Keratinocyte (primary cell): ENCODE measurements around the gene PCCA. TPM values are rescaled to one million over a fixed set of nuclear protein-coding genes. Genes with fewer than 3 reads are reported as not detected.

ENCODE experiments used
- DNase-seq: peaks from one replicate; pipeline ENCODE4 v3.0.0-alpha.2; 2011; ENCODE audit warnings: low read depth, missing footprints, low spot score
- FAIRE-seq: peaks from 2 replicates; lab custom pipeline; 2011; peaks lifted over from hg19 to GRCh38; lab: Jason Lieb, UNC
- H2AFZ ChIP-seq: 2 replicates; pipeline ENCODE4 v1.6.0; 2012; ENCODE audit warnings: low read length, control low read depth, inconsistent platforms; ENCODE audit not compliant: control insufficient read depth
- H3K27ac ChIP-seq: 2 replicates; pipeline ENCODE4 v1.5.1; 2011; ENCODE audit warnings: low read length; ENCODE audit not compliant: control insufficient read depth, insufficient read depth
- H3K27me3 ChIP-seq: 3 replicates; pipeline ENCODE4 v1.6.0; 2011; ENCODE audit warnings: low read length; ENCODE audit not compliant: control insufficient read depth, insufficient read depth; ENCODE audit errors: extremely low read depth
- H3K36me3 ChIP-seq, 2 experiments: 2 replicates in 1 of 2; 3 replicates in 1 of 2; pipeline ENCODE4 v1.5.1; 2011; ENCODE audit warnings: low read length in 2 of 2, mild to moderate bottlenecking in 1 of 2; ENCODE audit not compliant: control insufficient read depth in 2 of 2, insufficient read depth in 2 of 2; ENCODE audit errors: extremely low read depth in 1 of 2
- H3K4me1 ChIP-seq: 3 replicates; pipeline ENCODE4 v1.5.1; 2011; ENCODE audit warnings: low read length; ENCODE audit not compliant: control insufficient read depth, insufficient read depth; ENCODE audit errors: extremely low read depth
- H3K4me2 ChIP-seq: 3 replicates; pipeline ENCODE4 v1.6.0; 2011; ENCODE audit warnings: low read depth, low read length; ENCODE audit not compliant: control insufficient read depth, insufficient read depth; ENCODE audit errors: extremely low read depth
- H3K4me3 ChIP-seq, 3 experiments: fragments of 200-600 bp in 1 of 3; sonication (generic) in 1 of 3; 2 replicates in 2 of 3; 3 replicates in 1 of 3; pipeline ENCODE4 v1.5.1; 2011 to 2016; ENCODE audit warnings: low read length in 3 of 3, mild to moderate bottlenecking in 3 of 3, control low read depth in 2 of 3, inconsistent platforms in 1 of 3, low read depth in 1 of 3, mixed read lengths in 1 of 3, mixed run types in 1 of 3, moderate library complexity in 1 of 3; ENCODE audit not compliant: control insufficient read depth in 2 of 3, insufficient read depth in 2 of 3; ENCODE audit errors: extremely low read depth in 1 of 3
- H3K79me2 ChIP-seq: 2 replicates; pipeline ENCODE4 v1.6.0; 2012; ENCODE audit warnings: low read length; ENCODE audit not compliant: control insufficient read depth, insufficient read depth
- H3K9ac ChIP-seq: 3 replicates; pipeline ENCODE4 v1.6.0; 2011; ENCODE audit warnings: low read length; ENCODE audit not compliant: control insufficient read depth, insufficient read depth; ENCODE audit errors: extremely low read depth
- H3K9me1 ChIP-seq: 3 replicates; pipeline ENCODE4 v1.6.0; 2011; ENCODE audit warnings: low read length; ENCODE audit not compliant: control insufficient read depth, insufficient read depth; ENCODE audit errors: extremely low read depth
- H3K9me3 ChIP-seq: 2 replicates; pipeline ENCODE4 v1.5.1; 2012; ENCODE audit warnings: low read depth, low read length; ENCODE audit not compliant: control insufficient read depth
- H4K20me1 ChIP-seq: 3 replicates; pipeline ENCODE4 v1.6.0; 2011; ENCODE audit warnings: low read length; ENCODE audit not compliant: control insufficient read depth, insufficient read depth; ENCODE audit errors: extremely low read depth
- EZH2 ChIP-seq: IDR thresholded peaks from one replicate; pipeline ENCODE4 v1.6.1; 2012; ENCODE audit warnings: inconsistent platforms, mild to moderate bottlenecking, low read length, moderate library complexity
- dilution Hi-C: fragments of 300-500 bp; cut with MboI; formaldehyde crosslinking; loops from one replicate; pipeline ENCODE4 v1.7.0; 2020; ENCODE audit warnings: low sequenced_read_pairs; ENCODE audit not compliant: extremely low pct_ligation_motif_present
- polyA plus RNA-seq, 5 experiments: library from polyadenylated mRNA; depleted of rRNA in 3 of 5; stranded (reverse) in 3 of 5; stranded (forward) in 1 of 5; unstranded in 1 of 5; fragments of >200 nt; gene quantifications; 1 replicate in 1 of 5; 2 replicates in 3 of 5; 3 replicates in 1 of 5; pipeline versions ENCODE4 v1.2.1 to v1.2.3, GENCODE V29; 2011 to 2012; ENCODE audit warnings: missing spikeins in 2 of 5, low read depth in 1 of 5, low replicate concordance in 1 of 5
- TF ChIP-seq, protein P1 (sequence below), 3 experiments: IDR thresholded peaks in 1 of 3; conservative IDR thresholded peaks in 1 of 3; optimal IDR thresholded peaks in 1 of 3; 2 replicates in 2 of 3; 3 replicates in 1 of 3; pipeline versions ENCODE3 to v1.5.1; 2011; ENCODE audit warnings: low read length in 3 of 3, mild to moderate bottlenecking in 3 of 3, moderate library complexity in 2 of 3, control low read depth in 1 of 3, inconsistent platforms in 1 of 3; ENCODE audit not compliant: insufficient read depth in 2 of 3; ENCODE audit errors: extremely low read depth in 1 of 3

Gene PCCA
- polyA plus RNA-seq, 1 donor (not counting 4 experiments of a cell fraction or from before 2014, with no cell fraction given): 8.1 TPM

DNA sequence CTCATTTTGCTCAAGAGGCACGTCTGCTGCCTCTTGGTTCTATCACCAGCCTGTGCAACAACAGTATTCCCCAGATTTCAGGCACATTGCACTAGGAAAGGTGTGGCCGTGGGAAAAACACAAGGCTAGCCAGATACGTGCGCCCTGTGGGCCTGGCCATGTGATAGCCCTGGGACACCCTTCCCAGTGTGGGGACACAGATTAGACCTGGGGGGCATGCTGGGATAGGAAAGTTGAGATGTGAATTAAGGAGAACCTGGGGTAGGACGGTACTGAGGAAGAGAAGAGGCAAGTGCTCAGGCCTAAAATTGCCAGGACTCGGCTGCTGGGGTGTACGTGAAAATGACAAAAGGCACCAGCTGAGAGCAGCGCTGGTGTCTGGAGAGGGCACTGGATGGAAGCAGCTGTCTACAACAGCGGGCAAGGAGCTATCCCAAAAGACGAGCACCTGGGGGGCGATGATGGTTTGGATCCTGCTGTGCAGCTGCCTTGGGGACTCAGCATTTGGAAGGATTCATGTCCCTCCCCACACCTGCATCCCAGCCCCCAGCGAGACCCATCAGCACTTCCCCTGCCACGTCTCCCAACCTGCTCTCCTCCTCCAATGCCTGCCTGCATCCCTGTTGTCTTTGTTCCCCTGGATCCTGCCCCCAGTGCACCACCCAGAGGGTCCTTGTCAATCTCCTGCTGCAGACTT, 445.4 kb downstream of the PCCA start:
- dilution Hi-C loops: no loop called here
- H3K36me3 ChIP-seq: no peaks in the 10 kb centered on the region
- no peak overlapping the region for H2AFZ ChIP-seq
- no peaks in the 10 kb centered on the region for H3K79me2 ChIP-seq
- H3K9ac ChIP-seq: no peak overlapping the region
- H4K20me1 ChIP-seq: no peaks in the 10 kb centered on the region
- H3K4me1 ChIP-seq: no peaks in the 10 kb centered on the region
- TF ChIP-seq EZH2: no peak
- TF ChIP-seq, protein P1, sequence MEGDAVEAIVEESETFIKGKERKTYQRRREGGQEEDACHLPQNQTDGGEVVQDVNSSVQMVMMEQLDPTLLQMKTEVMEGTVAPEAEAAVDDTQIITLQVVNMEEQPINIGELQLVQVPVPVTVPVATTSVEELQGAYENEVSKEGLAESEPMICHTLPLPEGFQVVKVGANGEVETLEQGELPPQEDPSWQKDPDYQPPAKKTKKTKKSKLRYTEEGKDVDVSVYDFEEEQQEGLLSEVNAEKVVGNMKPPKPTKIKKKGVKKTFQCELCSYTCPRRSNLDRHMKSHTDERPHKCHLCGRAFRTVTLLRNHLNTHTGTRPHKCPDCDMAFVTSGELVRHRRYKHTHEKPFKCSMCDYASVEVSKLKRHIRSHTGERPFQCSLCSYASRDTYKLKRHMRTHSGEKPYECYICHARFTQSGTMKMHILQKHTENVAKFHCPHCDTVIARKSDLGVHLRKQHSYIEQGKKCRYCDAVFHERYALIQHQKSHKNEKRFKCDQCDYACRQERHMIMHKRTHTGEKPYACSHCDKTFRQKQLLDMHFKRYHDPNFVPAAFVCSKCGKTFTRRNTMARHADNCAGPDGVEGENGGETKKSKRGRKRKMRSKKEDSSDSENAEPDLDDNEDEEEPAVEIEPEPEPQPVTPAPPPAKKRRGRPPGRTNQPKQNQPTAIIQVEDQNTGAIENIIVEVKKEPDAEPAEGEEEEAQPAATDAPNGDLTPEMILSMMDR (optimal IDR thresholded peaks at IDR 0.05 in 1 of 3, IDR thresholded peaks at IDR 0.05 in 1 of 3, conservative IDR thresholded peaks at IDR 0.05 in 1 of 3; ENCODE audit: extremely low read depth in 1 of 3, insufficient read depth in 2 of 3, low read length in 3 of 3): no peak
- DNase-seq (no peak), FAIRE-seq (no peak)
- H3K9me1 ChIP-seq: no peaks in the 10 kb centered on the region
- no peaks in the 10 kb centered on the region for H3K9me3 ChIP-seq
- no peak overlapping the region for H3K4me3 ChIP-seq
- no peak overlapping the region for H3K27ac ChIP-seq
- no peak overlapping the region for H3K4me2 ChIP-seq
- H3K27me3 ChIP-seq: no peaks in the 10 kb centered on the region

DNA sequence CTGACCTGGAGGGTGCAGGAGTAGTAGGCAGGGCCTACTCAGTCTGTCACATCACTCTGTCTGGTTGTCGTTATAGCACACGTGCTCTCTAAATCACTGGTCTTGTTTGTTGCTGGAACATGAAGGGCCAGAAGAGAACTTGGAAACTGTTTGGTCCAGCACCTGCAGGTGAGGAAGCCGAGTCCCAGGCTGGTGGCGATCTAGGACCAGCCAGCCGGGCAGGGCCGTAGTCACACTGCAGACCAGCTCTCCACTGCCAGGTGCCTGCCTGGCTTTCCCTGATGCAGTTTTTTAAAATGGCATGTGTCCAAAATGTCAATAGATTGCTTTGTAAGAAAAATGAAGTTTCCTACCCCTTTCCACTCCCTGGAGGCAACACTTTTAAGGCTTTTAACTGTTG, 446.0 kb downstream of the PCCA start:
- H3K27ac ChIP-seq: no peak overlapping the region
- no peak overlapping the region for H2AFZ ChIP-seq
- H3K27me3 ChIP-seq: no peaks in the 10 kb centered on the region
- no peaks in the 10 kb centered on the region for H4K20me1 ChIP-seq
- no peak for DNase-seq
- H3K4me1 ChIP-seq: no peaks in the 10 kb centered on the region
- dilution Hi-C loops: no loop called here
- H3K9me3 ChIP-seq: no peaks in the 10 kb centered on the region
- H3K4me3 ChIP-seq: no peak overlapping the region
- H3K9ac ChIP-seq: no peak overlapping the region
- no peaks in the 10 kb centered on the region for H3K9me1 ChIP-seq
- no peak overlapping the region for H3K4me2 ChIP-seq
- FAIRE-seq: no peak
- H3K36me3 ChIP-seq: no peaks in the 10 kb centered on the region
- H3K79me2 ChIP-seq: no peaks in the 10 kb centered on the region
- TF ChIP-seq EZH2: no peak
- TF ChIP-seq, protein P1 (optimal IDR thresholded peaks at IDR 0.05 in 1 of 3, IDR thresholded peaks at IDR 0.05 in 1 of 3, conservative IDR thresholded peaks at IDR 0.05 in 1 of 3; ENCODE audit: extremely low read depth in 1 of 3, insufficient read depth in 2 of 3, low read length in 3 of 3): no peak
